ENCODE results near the gene CHSY1. TPM values are rescaled to one million over a fixed set of nuclear protein-coding genes. Genes with fewer than 3 reads are reported as not detected.

Gene CHSY1
- total and polyA plus RNA-seq, 2 of the 4 experiments (the other 2 are of a cell fraction): 40.9 to 53.2 TPM

- no peak overlapping the region for H3K27ac ChIP-seq (ENCODE audit: insufficient read depth, low read length)
- dilution Hi-C loops (cut with HindIII; ENCODE audit: low sequenced_read_pairs, unreplicated experiment): no loop called here
- no peak overlapping the region for H3K14ac ChIP-seq (replicated peaks; ENCODE audit: low read depth, low read length)
- no peak overlapping the region for H2BK120ac ChIP-seq (ENCODE audit: low read depth, low read length)
- in situ Hi-C loops (cut with MboI; ENCODE audit: low sequenced_read_pairs): no loop called here
- 85% methylated on average over 15 of the region's 21 CpGs; no CpG with 5 or more reads in 1 of the 2 experiments for WGBS, 2 experiments (ENCODE audit: extremely low coverage in 2 of 2, insufficient read length in 1 of 2)
- no peaks in the 10 kb centered on the region for H3K9me3 ChIP-seq (ENCODE audit: control insufficient read depth, insufficient read depth, low read length)
- H3K27me3 ChIP-seq (ENCODE audit: control insufficient read depth, insufficient read depth, low read length): no peaks in the 10 kb centered on the region
- H3K79me1 ChIP-seq (ENCODE audit: low read depth in 1 of 2, low read length in 2 of 2): no peaks in the 10 kb centered on the region
- H3K4ac ChIP-seq (ENCODE audit: low read depth, low read length): no peak overlapping the region
- H3K9ac ChIP-seq (ENCODE audit: low read depth, low read length): no peak overlapping the region
- intact Hi-C loops (cut with micrococcal nuclease): no loop called here
- no peak overlapping the region for H2AK5ac ChIP-seq (ENCODE audit: low read depth, low read length)
- no peak overlapping the region for H3K23ac ChIP-seq (ENCODE audit: low read depth, low read length)
- no peaks in the 10 kb centered on the region for H3K36me3 ChIP-seq (ENCODE audit: control insufficient read depth, insufficient read depth, low read length)
- ChIA-PET POLR2A (ENCODE audit: unreplicated experiment) (no interaction called here), CTCF (interaction anchor here (0.6 to 0.8 kb wide), 2 partner anchors 9 to 32 kb away, joined by 4 read pairs; no protein-coding TSS in a partner anchor)
- peaks cover 5% of the 10 kb centered on the region for H3K4me1 ChIP-seq (ENCODE audit: control insufficient read depth, insufficient read depth, low read length)
- no peak overlapping the region for H2AFZ ChIP-seq (replicated peaks; ENCODE audit: low read length, poor library complexity)
- no peak overlapping the region for H2AK9ac ChIP-seq (replicated peaks; ENCODE audit: low read depth, low read length, poor library complexity)
- no peak overlapping the region for H3K18ac ChIP-seq (ENCODE audit: low read depth, low read length)
- no peak for ATAC-seq (ENCODE audit: low read depth)
- H3K56ac ChIP-seq (ENCODE audit: extremely low read depth, insufficient read depth, low read length): no peak overlapping the region
- no peak overlapping the region for H4K5ac ChIP-seq (ENCODE audit: low read depth, low read length)
- H4K8ac ChIP-seq (ENCODE audit: low read depth in 2 of 2, low read length in 2 of 2): no peak overlapping the region
- no peak overlapping the region for H4K91ac ChIP-seq (ENCODE audit: insufficient read depth, low read depth, low read length)
- no peak overlapping the region for H2BK15ac ChIP-seq (ENCODE audit: low read depth, low read length)
- no peak overlapping the region for H2BK5ac ChIP-seq (ENCODE audit: low read depth, low read length, poor library complexity, severe bottlenecking)
- DNase-seq: peak; percentile 56
- TF ChIP-seq USF2 (IDR thresholded peaks at IDR 0.05; ENCODE audit: low read depth, low read length) (no peak), MXI1 (IDR thresholded peaks at IDR 0.05; ENCODE audit: borderline replicate concordance, low read depth, low read length) (no peak), NFE2L2 (IDR thresholded peaks at IDR 0.05; ENCODE audit: low read depth, low read length) (no peak), CTCF (conservative IDR thresholded peaks at IDR 0.05; ENCODE audit: low read depth, low read length) (no peak), RFX5 (IDR thresholded peaks at IDR 0.05; ENCODE audit: low read depth, low read length) (no peak), BHLHE40 (IDR thresholded peaks at IDR 0.05; ENCODE audit: low read depth, low read length) (no peak), FOS (IDR thresholded peaks at IDR 0.05; ENCODE audit: low read depth, low read length) (no peak), RCOR1 (IDR thresholded peaks at IDR 0.05; ENCODE audit: insufficient replicate concordance, low read length) (no peak), CEBPB (IDR thresholded peaks at IDR 0.05; ENCODE audit: low read depth, low read length) (no peak), MAFK (IDR thresholded peaks at IDR 0.05; ENCODE audit: low read depth, low read length) (no peak), POLR2A (IDR thresholded peaks at IDR 0.05; ENCODE audit: low read depth, low read length) (no peak), MAZ (IDR thresholded peaks at IDR 0.05; ENCODE audit: borderline replicate concordance, low read depth, low read length) (no peak), SMC3 (IDR thresholded peaks at IDR 0.05; ENCODE audit: low read depth, low read length) (no peak), RAD21 (IDR thresholded peaks at IDR 0.05; ENCODE audit: low read length) (no peak), CHD1 (IDR thresholded peaks at IDR 0.05; ENCODE audit: low read depth, low read length) (no peak), ELK1 (IDR thresholded peaks at IDR 0.05; ENCODE audit: borderline replicate concordance, low read depth, low read length) (no peak)
- H3K9me1 ChIP-seq (ENCODE audit: insufficient read depth, low read length): peaks cover 13% of the 10 kb centered on the region; the same call in 1 of the 2 replicates
- no peak overlapping the region for H3K4me3 ChIP-seq (ENCODE audit: insufficient read depth, low read depth, low read length)
- no peaks in the 10 kb centered on the region for H4K20me1 ChIP-seq (ENCODE audit: insufficient read depth, low read length)
- H3K4me2 ChIP-seq (ENCODE audit: low read depth, low read length): no peak overlapping the region
- no TSS peak for BruUV-seq (replicated peaks)
- H2BK20ac ChIP-seq (ENCODE audit: low read depth, low read length): no peak overlapping the region
Measured at GRCh38 chr15:101156509-101157159, 95.2 kb downstream of the CHSY1 start.
